ENCODE measurements around the gene PLSCR1.

DNA sequence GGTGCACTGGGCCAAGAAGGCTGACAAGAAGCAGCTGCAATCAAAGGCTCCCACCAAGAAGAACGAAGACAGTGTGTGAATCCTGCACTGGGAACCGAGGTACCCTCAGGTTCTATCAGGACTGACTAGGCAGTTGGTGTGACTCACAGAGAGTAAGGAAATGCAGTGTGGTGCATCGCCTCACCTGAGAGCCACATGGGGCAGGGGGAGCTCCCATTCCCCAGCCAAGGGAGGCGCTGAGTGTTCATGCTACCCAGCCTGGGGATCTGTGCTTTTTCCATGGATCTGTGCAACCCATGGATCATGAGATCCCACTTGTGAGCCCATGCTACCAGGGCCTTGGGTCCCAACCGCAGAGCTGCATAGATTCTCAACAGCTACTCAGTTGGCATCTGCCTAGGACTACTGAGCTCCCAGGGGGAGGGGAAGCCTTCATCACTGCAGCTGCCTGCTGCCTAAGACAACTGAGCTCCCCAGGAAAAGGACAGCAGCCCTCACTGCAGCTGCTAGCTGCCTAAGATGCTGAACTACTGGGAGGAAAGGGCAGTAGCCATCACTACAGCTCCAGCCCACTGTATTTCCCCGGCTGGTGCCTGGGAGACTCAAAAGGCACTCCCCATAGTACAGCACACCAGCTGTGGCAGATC, 68.2 kb downstream of the PLSCR1 start:
- TF ChIP-seq, protein P1, sequence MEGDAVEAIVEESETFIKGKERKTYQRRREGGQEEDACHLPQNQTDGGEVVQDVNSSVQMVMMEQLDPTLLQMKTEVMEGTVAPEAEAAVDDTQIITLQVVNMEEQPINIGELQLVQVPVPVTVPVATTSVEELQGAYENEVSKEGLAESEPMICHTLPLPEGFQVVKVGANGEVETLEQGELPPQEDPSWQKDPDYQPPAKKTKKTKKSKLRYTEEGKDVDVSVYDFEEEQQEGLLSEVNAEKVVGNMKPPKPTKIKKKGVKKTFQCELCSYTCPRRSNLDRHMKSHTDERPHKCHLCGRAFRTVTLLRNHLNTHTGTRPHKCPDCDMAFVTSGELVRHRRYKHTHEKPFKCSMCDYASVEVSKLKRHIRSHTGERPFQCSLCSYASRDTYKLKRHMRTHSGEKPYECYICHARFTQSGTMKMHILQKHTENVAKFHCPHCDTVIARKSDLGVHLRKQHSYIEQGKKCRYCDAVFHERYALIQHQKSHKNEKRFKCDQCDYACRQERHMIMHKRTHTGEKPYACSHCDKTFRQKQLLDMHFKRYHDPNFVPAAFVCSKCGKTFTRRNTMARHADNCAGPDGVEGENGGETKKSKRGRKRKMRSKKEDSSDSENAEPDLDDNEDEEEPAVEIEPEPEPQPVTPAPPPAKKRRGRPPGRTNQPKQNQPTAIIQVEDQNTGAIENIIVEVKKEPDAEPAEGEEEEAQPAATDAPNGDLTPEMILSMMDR (conservative IDR thresholded peaks at IDR 0.05 in 1 of 2, IDR thresholded peaks at IDR 0.05 in 1 of 2; ENCODE audit: extremely low read depth in 1 of 2, insufficient read depth in 1 of 2, low read depth in 1 of 2, low read length in 2 of 2) = no peak
- TF ChIP-seq EZH2 (IDR thresholded peaks at IDR 0.05; ENCODE audit: borderline replicate concordance, low read length) = no peak
